HG03521 (cell line): ENCODE results near the gene ARSG.
"Not testable (repeated sequence)": the region's sequence is repeated elsewhere in the genome, so short reads cannot be mapped to it uniquely, and the experiment has no call there.

Source experiments
- ATAC-seq: cut with Tn5 transposase; IDR thresholded peaks from one replicate; pipeline ENCODE4 v1.9.1; 2021; ENCODE audit warnings: mild to moderate bottlenecking, moderate library complexity; ENCODE audit not compliant: unreplicated experiment

The ARSG gene

GRCh38 chr17:68326681-68327080 lies 35.4 kb downstream of the ARSG start:
- ATAC-seq, result no peak

- no peak for ATAC-seq
Observed at GRCh38 chr17:68327823-68328557, 36.7 kb downstream of the ARSG start.

- no peak for ATAC-seq
Observed at GRCh38 chr17:68328676-68329075, 37.4 kb downstream of the ARSG start.

GRCh38 chr17:68329331-68329730 lies 38.0 kb downstream of the ARSG start:
- no peak for ATAC-seq

GRCh38 chr17:68331932-68332331 lies 40.6 kb downstream of the ARSG start:
- not testable (repeated sequence) for ATAC-seq

GRCh38 chr17:68334393-68334792 lies 43.1 kb downstream of the ARSG start:
- no peak for ATAC-seq

GRCh38 chr17:68341482-68341881 lies 50.2 kb downstream of the ARSG start:
- no peak for ATAC-seq

GRCh38 chr17:68343976-68344375 lies 52.7 kb downstream of the ARSG start:
- ATAC-seq, result no peak

- no peak for ATAC-seq
Observed at GRCh38 chr17:68344701-68345136, 53.4 kb downstream of the ARSG start.

- peak; percentile 41 for ATAC-seq
Observed at GRCh38 chr17:68346448-68346847, 55.2 kb downstream of the ARSG start.

- no peak for ATAC-seq
Observed at GRCh38 chr17:68347380-68347779, 56.1 kb downstream of the ARSG start.

- ATAC-seq, result peak; percentile 73
Observed at GRCh38 chr17:68349157-68349556, 57.9 kb downstream of the ARSG start.

GRCh38 chr17:68351395-68351794 lies 60.1 kb downstream of the ARSG start:
- no peak for ATAC-seq

GRCh38 chr17:68352041-68352440 lies 60.7 kb downstream of the ARSG start:
- ATAC-seq, result no peak

- not testable (repeated sequence) for ATAC-seq
Observed at GRCh38 chr17:68352671-68353070, 61.4 kb downstream of the ARSG start.

- ATAC-seq, result no peak
Observed at GRCh38 chr17:68353111-68353521, 61.8 kb downstream of the ARSG start.

- ATAC-seq, result not testable (repeated sequence)
Observed at GRCh38 chr17:68354311-68354710, 63.0 kb downstream of the ARSG start.

- not testable (repeated sequence) for ATAC-seq
Observed at GRCh38 chr17:68355108-68355507, 63.8 kb downstream of the ARSG start.

- peak; percentile 84 for ATAC-seq
Observed at GRCh38 chr17:68356520-68356919, 65.2 kb downstream of the ARSG start.

GRCh38 chr17:68356949-68357455 lies 65.7 kb downstream of the ARSG start:
- ATAC-seq, result no peak

- no peak for ATAC-seq
Observed at GRCh38 chr17:68357886-68358285, 66.6 kb downstream of the ARSG start.

GRCh38 chr17:68359791-68360535 lies 68.7 kb downstream of the ARSG start:
- no peak for ATAC-seq
